ENCODE data around the gene ZC3H18.
A peak's percentile ranks its signal among the peaks of the same experiment; 100 is the strongest.

Gene ZC3H18

GRCh38 chr16:88678224-88678979 lies 108.2 kb downstream of the ZC3H18 start:
- DNase-seq (ENCODE audit: low spot score) = no peak

- no peak for DNase-seq (ENCODE audit: low spot score)
These were observed 110.4 kb downstream of the ZC3H18 start for GRCh38 chr16:88680554-88681083.

- DNase-seq (ENCODE audit: low spot score) = peak; percentile 55
These were observed 111.0 kb downstream of the ZC3H18 start for GRCh38 chr16:88681084-88681680.
